Stimulated activated naive CD8-positive, alpha-beta T cell treated with anti-CD3 and anti-CD28 coated beads, Interleukin-15, Interleukin-2, amounts not matched to agents 100 ng/mL and 50 ng/mL, for 24 hours (primary cell): ENCODE data around the gene IL11RA.
A peak's percentile ranks its signal among the peaks of the same experiment; 100 is the strongest.

Experiments
- H3K27ac Mint-ChIP-seq: one replicate; pipeline ENCODE4 v1.8.0; 2021; ENCODE audit warnings: mild to moderate bottlenecking, mixed read lengths
- H3K27me3 Mint-ChIP-seq: one replicate; pipeline ENCODE4 v1.8.0; 2021; ENCODE audit warnings: mixed read lengths
- H3K36me3 Mint-ChIP-seq: one replicate; pipeline ENCODE4 v1.8.0; 2021; ENCODE audit warnings: low read depth, mixed read lengths
- H3K4me1 Mint-ChIP-seq: one replicate; pipeline ENCODE4 v1.8.0; 2021; ENCODE audit warnings: low read depth, mixed read lengths
- H3K4me3 Mint-ChIP-seq: one replicate; pipeline ENCODE4 v1.8.0; 2021; ENCODE audit warnings: mild to moderate bottlenecking, mixed read lengths
- H3K9me3 Mint-ChIP-seq: one replicate; pipeline ENCODE4 v1.8.0; 2021; ENCODE audit warnings: mixed read lengths

The IL11RA gene

GRCh38 chr9:34624475-34625185 is 27.4 kb upstream of the IL11RA start:
- Mint-ChIP-seq H3K9me3 (no peaks in the 10 kb centered on the region), H3K27ac (no peak overlapping the region), H3K4me3 (no peak overlapping the region), H3K36me3 (no peaks in the 10 kb centered on the region), H3K4me1 (peaks cover 31% of the 10 kb centered on the region), H3K27me3 (peaks cover 61% of the 10 kb centered on the region)

DNA sequence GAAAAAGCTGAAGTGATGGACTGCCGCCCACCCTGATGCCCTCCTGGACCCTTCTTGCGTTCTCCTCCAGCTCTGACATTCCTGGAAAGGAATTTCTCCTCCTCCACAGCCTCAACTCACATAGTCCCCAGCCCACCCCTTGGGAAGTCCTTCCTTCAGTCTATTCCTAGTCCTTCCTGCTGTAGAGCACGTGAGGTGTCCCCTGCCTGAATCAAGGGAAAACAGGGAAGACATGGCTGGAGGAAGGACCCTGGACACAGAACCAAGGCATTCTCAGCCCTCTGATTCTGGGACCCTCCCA is 26.8 kb upstream of the IL11RA start:
- Mint-ChIP-seq H3K4me3 (no peak overlapping the region), H3K9me3 (no peaks in the 10 kb centered on the region), H3K27me3 (peaks cover 67% of the 10 kb centered on the region), H3K4me1 (peaks cover 26% of the 10 kb centered on the region), H3K36me3 (no peaks in the 10 kb centered on the region), H3K27ac (no peak overlapping the region)

DNA sequence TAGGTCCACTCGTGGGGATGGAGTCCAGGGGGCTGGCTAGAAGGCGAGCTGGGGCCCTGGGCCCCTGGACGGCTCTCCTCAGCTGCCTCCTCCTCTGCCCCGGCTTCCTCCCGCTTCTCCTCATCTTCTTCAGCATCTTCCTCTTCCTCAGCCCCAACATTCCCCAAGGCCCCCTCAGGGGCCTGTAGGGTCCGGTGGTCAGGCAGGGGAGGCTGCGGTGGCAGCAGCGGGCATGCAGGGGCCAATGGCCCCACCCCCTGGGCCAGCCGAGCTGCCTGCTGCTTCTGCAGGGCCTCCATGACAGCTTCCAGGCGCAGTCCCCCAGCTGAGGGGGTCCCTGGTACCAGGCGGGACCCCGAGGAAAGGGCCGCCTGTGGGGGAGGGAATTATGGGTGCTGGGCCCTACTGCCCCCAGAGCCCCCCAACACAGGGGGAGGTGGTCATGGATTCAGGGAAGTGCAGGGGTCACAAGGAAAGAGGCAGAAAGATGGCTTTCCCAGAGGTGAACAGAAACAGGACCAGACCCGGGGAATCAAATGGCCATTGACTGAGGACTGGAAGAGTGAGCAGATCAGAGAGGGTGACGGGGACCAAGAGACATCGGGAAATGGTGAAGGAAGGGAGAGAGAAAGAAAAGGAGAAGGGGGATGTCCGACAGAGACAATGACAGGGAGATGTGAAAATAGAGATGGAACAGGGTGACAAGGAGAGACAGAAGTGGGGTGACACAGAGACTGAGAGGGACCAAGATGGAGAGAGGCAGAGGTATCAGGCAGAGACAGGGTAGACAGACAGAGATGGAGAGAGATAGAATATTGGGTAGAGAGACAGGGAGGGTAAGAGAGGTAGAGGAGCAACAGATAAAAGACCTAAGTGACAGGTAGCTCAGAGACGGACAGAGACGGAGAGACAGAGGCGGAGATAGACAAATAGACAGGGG is 24.0 kb upstream of the IL11RA start:
- peak overlapping the region; percentile 80 for H3K4me3 Mint-ChIP-seq
- no peaks in the 10 kb centered on the region for H3K9me3 Mint-ChIP-seq
- no peak overlapping the region for H3K27ac Mint-ChIP-seq
- no peaks in the 10 kb centered on the region for H3K36me3 Mint-ChIP-seq
- peaks cover 65% of the 10 kb centered on the region for H3K27me3 Mint-ChIP-seq
- H3K4me1 Mint-ChIP-seq: peaks cover 20% of the 10 kb centered on the region

DNA sequence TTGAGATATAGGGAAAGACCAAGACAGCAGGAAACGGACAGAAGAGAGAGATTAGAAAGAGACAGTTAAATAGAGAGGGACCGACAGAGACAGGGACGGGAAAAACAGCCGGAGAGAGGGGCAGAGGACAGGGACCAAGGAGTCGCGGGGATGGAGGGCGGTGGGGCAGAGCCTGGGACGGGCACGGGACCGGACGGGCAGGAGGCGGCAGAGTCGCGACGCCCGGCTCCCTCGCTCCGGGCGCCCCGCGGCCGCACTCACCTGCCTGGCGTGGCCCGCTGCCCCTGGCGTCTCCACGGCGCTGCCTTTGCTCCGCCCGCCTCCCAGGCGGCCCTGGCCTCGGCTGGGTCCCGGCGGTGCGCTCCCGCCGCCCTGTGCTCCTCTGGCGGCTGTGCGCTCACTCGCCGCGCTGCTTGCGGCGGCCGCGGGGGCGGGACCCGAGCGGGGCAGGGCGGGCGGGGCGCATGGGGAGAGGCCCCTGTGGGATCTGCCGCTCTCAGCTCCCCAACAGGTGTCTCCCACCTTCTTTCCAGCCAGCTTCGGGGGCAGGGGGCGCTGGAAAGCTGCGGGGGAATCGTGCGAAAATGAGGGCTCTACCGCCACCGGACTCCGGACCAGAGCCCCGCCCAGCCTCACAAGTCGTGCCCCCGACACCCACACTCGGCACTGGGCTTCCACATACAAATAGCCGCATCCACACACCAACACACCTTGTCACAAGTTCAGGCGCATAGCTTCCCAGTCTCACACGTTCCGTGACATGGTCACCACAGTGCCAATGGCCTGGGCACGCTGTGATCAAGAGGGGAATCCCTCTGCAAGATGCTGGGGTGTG is 23.1 kb upstream of the IL11RA start, which contains the start of gene ARID3C:
TSS of gene ARID3C (minus strand) at position 411 of the 835 bp plus-strand sequence. CDS start 1,052 bp downstream, outside the sequence.
- H3K36me3 Mint-ChIP-seq: peaks cover 1% of the 10 kb centered on the region
- no peaks in the 10 kb centered on the region for H3K9me3 Mint-ChIP-seq
- H3K4me3 Mint-ChIP-seq: peak within 1 kb of the TSS; percentile 80
- H3K27ac Mint-ChIP-seq: no peak within 1 kb of the TSS
- H3K27me3 Mint-ChIP-seq: peaks cover 59% of the 10 kb centered on the region
- H3K4me1 Mint-ChIP-seq: peaks cover 16% of the 10 kb centered on the region

- Mint-ChIP-seq H3K9me3 (no peaks in the 10 kb centered on the region), H3K36me3 (peaks cover 7% of the 10 kb centered on the region)
Observed at GRCh38 chr9:34629491-34629808, 22.5 kb upstream of the IL11RA start.

GRCh38 chr9:34630402-34631154 is 21.4 kb upstream of the IL11RA start:
- Mint-ChIP-seq H3K27me3 (peaks cover 48% of the 10 kb centered on the region), H3K36me3 (peaks cover 16% of the 10 kb centered on the region), H3K4me3 (no peak overlapping the region), H3K9me3 (no peaks in the 10 kb centered on the region), H3K4me1 (peaks cover 29% of the 10 kb centered on the region), H3K27ac (no peak overlapping the region)

More at GRCh38 chr9:34629491-34629808, 22.5 kb upstream of the IL11RA start:
- Mint-ChIP-seq H3K27ac (no peak overlapping the region), H3K27me3 (peaks cover 55% of the 10 kb centered on the region), H3K4me3 (peak overlapping the region; percentile 75), H3K4me1 (peaks cover 21% of the 10 kb centered on the region)

DNA sequence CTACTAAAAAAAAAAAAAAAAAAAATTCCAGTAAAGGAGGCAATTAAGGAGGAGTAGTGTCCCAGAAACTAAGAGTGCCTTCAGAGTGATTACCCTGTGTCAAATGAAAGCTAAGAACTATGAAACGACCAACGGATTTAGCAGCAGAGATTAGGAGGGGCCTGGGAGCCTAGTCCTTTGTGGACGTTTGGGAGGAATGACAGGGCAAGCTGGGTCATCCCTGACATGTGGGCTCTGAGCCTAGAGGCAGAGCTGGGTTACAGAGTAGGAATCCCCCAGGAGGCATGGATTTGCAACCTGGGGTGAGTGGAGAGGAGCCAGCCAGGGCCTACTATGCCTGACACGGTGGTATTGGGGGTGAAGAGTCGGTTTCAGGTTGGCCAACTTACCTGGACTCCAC is 18.8 kb upstream of the IL11RA start:
- Mint-ChIP-seq H3K9me3 (no peaks in the 10 kb centered on the region), H3K27me3 (peaks cover 25% of the 10 kb centered on the region), H3K4me1 (peaks cover 40% of the 10 kb centered on the region), H3K27ac (no peak overlapping the region), H3K36me3 (peaks cover 22% of the 10 kb centered on the region), H3K4me3 (no peak overlapping the region)

- peak overlapping the region; percentile 24 for H3K4me3 Mint-ChIP-seq
- peaks cover 19% of the 10 kb centered on the region for H3K27me3 Mint-ChIP-seq
- peaks cover 43% of the 10 kb centered on the region for H3K4me1 Mint-ChIP-seq
- no peak overlapping the region for H3K27ac Mint-ChIP-seq
- H3K36me3 Mint-ChIP-seq: peaks cover 22% of the 10 kb centered on the region
- no peaks in the 10 kb centered on the region for H3K9me3 Mint-ChIP-seq
Observed at GRCh38 chr9:34633851-34634550, 18.0 kb upstream of the IL11RA start.

- Mint-ChIP-seq H3K36me3 (peaks cover 22% of the 10 kb centered on the region), H3K9me3 (no peaks in the 10 kb centered on the region), H3K27ac (peak overlapping the region; percentile 3), H3K4me1 (peaks cover 38% of the 10 kb centered on the region), H3K4me3 (peak overlapping the region; percentile 9), H3K27me3 (peaks cover 13% of the 10 kb centered on the region)
Observed at GRCh38 chr9:34634551-34635248, 17.3 kb upstream of the IL11RA start.

DNA sequence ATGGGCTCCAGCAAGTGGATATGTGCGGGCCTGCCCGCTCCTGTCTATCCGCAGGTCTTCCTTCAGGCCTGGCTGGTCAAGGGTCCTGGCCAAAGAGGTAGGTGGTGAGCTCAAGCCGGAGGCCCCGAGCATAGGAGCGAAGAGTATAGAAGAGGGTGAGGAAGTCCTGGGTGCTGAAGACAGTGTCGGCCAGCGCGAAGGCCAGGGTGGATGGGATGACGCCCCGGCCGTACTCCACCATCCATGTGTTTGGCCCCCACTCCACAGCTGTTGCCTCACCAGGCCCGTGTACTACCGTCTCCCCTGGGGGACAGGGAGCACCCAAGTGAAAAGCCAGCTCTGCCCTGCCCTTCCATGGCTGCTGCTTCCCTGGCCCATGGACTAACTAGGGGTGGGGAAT is 16.4 kb upstream of the IL11RA start:
- peaks cover 4% of the 10 kb centered on the region for H3K27me3 Mint-ChIP-seq
- H3K27ac Mint-ChIP-seq: peak overlapping the region; percentile 52
- H3K9me3 Mint-ChIP-seq: no peaks in the 10 kb centered on the region
- peaks cover 38% of the 10 kb centered on the region for H3K4me1 Mint-ChIP-seq
- H3K36me3 Mint-ChIP-seq: peaks cover 22% of the 10 kb centered on the region
- H3K4me3 Mint-ChIP-seq: peak overlapping the region; percentile 97

DNA sequence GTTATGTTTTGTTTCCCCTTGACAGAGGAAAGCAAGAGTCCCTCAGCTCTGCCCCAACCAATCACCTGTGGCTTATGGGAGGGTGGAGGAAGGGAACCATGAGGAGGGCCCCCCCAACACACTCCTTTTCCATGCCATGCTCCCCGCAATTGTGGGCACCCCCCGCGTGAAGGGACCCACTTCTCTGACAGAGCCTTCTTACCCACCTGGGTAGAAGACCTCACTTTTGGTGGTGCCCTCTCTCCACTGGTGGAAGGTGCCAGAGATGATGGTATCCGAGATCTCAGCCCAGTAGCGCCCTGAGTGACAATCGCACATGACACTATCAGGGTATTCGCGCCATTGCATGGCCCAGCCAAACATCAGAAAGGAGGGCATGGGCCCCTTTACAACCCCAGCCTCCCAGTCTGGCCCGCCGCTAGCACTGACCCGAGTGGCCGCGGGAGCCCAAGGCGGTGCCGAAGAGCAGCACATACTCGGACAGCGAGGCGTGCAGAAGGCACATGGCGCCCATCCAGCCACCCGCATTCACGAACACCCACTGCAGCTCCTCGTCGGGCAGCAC is 15.1 kb upstream of the IL11RA start:
- no peaks in the 10 kb centered on the region for H3K27me3 Mint-ChIP-seq

DNA sequence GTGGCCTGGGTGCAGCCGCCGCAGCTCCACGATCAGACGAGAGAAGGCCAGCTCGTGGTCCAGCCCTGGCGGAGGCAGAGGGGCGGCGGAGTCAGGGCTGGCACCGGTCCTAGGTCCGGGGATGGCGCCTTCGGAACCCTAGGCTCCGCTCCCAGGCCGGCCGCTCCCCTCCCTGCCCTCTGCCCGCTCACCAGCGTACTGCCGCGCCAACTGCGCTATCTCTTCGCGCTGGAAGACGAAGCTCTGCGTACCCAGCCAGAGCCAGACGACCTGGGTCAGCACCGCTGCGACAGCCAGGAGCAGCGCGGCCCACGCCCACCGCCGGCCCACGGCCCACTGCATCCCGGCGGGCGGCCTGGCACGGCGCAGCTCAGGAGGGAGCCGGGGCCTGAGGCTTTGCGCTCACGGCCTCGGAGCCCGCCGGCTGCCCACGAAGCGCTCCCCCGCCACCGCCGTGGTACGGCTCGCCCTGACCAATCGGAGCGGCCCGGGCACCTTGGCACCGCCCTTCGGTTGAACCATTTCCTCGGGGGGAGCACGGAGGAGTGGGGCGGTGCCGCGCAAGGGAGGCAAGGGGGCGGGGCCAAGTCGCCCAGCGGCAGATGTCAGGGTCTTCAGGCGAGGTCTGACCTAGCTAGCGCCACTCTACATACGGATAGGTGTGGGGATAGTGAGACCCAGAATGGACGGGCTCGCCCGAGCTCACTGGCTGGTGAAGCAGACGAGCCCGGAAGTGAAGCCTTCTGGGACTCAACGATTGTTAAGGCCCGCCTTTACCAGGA is 14.4 kb upstream of the IL11RA start, which contains the start of gene SIGMAR1:
TSS of gene SIGMAR1 (minus strand) at position 432 of the 782 bp plus-strand sequence. CDS start at position 342, 90 bp downstream.
- H3K9me3 Mint-ChIP-seq: no peaks in the 10 kb centered on the region
- peaks cover 38% of the 10 kb centered on the region for H3K4me1 Mint-ChIP-seq
- H3K36me3 Mint-ChIP-seq: peaks cover 22% of the 10 kb centered on the region
- H3K27ac Mint-ChIP-seq: peak within 1 kb of the TSS; percentile 96
- no peaks in the 10 kb centered on the region for H3K27me3 Mint-ChIP-seq
- peak within 1 kb of the TSS; percentile 97 for H3K4me3 Mint-ChIP-seq

More for the DNA sequence above, 15.1 kb upstream of the IL11RA start:
- no peaks in the 10 kb centered on the region for H3K9me3 Mint-ChIP-seq
- H3K27ac Mint-ChIP-seq: peak overlapping the region; percentile 96
- peaks cover 22% of the 10 kb centered on the region for H3K36me3 Mint-ChIP-seq
- peak overlapping the region; percentile 97 for H3K4me3 Mint-ChIP-seq
- peaks cover 38% of the 10 kb centered on the region for H3K4me1 Mint-ChIP-seq
